ENCODE data around the gene CORO2B.

The CORO2B gene

GRCh38 chr15:68612503-68612902 lies 33.7 kb downstream of the CORO2B start:
- DNase-seq: no peak

DNA sequence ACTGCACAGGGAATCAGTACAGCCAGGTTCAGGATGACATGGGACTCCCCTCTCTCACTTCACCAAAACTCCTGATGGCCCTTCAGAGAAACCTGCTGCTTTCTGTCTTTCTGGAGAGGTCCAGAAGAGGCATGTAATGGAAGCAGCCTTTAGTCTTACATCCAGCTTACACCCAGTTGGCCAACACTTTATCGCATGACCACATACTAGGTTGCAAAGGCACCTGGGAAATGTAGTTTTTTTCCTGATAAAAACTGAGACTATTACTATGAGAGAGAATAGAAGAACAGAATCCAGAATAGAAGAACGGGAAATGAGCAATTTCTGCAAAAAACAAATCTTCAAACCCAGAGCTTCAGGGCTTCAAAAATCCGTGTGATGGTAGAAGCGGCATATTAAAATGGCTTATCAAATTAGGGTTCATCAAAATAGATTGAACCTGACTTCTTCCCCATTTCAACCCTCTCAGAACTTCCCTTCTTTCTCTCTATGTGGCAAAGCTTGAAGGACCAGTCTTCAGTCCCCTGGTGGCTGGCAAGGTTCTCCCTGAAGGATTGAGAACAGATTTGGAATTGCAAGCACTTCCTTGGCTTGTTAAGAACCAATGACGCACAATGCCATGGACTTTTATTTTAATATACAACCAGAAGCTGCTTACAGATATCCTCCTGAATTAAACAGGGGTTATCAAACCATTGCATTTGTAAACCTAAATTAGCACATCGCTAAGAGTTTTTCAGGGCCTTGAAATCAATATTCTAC lies 34.4 kb downstream of the CORO2B start:
- DNase-seq: no peak

- DNase-seq: no peak
Observed at GRCh38 chr15:68614286-68615035, 35.7 kb downstream of the CORO2B start.

GRCh38 chr15:68615301-68615700 lies 36.5 kb downstream of the CORO2B start:
- no peak for DNase-seq

GRCh38 chr15:68615811-68616210 lies 37.0 kb downstream of the CORO2B start:
- DNase-seq: no peak

DNA sequence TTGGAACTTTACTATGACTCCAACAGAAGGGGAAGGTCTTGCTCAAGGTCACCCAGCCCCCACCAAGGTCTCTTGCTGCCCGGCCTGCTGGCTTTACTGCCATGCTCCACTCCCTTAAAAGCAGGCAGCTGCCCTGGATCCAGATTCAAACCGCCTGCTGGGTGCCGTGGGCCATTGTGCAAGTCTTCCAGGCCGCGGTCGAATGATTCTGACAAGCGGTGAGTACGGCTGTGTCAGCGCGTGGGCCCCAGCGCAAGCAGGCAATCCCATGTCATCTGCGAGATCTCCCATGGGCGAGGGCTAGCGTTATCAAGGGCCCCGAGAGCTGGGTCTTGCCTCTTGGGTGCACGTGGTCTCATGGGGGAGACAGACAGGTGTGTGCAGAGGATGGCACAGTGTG lies 37.6 kb downstream of the CORO2B start:
- DNase-seq: no peak

GRCh38 chr15:68617001-68617400 lies 38.2 kb downstream of the CORO2B start:
- no peak for DNase-seq

DNA sequence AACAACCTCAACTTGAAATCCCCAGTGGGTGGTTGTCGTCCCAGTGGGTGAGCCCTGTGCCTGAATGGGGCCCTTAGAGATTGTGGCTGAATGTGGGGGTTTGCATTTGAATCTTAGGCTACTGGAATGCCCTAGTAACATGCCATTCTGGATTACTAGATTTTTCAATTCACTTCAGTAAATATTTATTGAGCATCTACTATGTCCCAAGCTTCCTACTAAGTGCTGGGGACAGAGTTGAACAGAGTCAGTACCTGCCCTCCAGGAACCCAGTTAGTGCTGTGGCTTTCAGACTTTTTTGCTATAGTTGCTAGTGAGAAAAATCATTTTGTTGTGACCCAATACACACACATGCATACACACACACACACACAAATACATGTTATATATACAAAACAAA lies 39.0 kb downstream of the CORO2B start:
- DNase-seq: no peak

DNA sequence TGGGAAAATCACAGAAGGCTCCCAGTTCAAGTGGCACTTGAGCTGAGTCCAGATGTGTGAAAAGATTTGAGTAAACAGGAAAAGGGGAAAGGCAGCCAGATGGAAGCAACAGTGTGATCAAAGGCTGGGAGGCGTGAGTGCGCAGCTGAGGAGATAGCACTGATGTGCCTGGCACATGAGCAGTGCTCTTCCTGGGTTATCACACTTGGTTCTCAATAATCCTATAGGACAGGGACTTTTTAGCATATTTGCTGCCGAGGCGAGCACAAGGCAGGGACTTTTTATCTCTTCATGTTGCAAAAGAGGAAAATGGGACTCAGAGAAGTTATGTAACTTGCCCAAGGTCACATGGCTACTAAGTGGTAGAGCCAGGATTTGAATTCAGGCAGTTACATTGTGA lies 39.6 kb downstream of the CORO2B start:
- no peak for DNase-seq

GRCh38 chr15:68618908-68619698 lies 40.3 kb downstream of the CORO2B start:
- DNase-seq: no peak

GRCh38 chr15:68620721-68621527 lies 42.1 kb downstream of the CORO2B start:
- no peak for DNase-seq

- no peak for DNase-seq
Observed at GRCh38 chr15:68621535-68621934, 42.7 kb downstream of the CORO2B start.

DNA sequence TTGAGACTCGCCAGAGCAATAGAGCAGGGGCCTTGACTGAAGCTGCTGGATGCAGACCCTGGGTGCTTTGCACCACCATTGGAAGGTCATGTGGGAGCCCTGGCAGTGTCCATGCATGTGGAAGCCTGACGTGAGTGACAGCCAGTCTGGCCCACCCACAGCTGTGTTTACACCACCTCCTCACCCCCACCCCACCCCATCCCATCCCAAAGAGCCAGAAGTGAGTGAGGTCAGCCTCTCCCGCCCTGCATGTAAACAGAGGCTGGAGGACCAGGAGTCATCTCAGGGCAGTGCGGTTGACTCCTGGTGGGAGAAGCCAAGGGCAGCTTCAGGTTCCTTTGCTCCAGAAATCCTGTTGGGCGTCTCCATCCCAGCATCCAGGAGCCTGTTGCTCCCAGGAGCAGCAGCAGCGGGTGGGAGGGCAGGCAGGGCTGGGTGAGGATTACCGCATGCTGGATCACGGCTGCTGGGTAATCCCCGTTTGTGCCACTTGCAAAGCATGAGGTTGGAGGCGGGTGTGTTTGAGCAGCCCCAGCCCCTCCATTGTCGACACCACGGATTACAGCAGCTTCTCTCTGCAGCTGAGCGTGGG lies 44.6 kb downstream of the CORO2B start:
- no peak for DNase-seq

DNA sequence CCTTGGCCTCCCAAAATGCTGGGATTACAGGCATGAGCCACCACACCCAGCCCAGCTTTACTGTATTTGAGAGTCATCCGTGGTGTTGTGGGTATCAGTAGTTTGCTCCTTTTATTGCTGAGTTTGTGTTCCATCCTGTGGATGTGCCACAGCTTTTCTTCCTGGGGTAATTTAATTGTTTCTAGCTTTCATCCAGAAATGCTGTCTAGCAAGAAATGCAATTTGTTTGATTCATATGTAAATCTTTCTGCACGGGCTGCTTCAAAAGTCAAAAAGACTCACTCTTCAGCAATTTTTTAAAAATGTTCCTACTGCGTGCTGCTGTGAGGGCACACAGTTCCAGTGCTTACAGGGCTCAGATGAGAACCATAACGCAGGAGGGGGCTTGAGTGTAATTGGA lies 47.1 kb downstream of the CORO2B start:
- DNase-seq: no peak

DNA sequence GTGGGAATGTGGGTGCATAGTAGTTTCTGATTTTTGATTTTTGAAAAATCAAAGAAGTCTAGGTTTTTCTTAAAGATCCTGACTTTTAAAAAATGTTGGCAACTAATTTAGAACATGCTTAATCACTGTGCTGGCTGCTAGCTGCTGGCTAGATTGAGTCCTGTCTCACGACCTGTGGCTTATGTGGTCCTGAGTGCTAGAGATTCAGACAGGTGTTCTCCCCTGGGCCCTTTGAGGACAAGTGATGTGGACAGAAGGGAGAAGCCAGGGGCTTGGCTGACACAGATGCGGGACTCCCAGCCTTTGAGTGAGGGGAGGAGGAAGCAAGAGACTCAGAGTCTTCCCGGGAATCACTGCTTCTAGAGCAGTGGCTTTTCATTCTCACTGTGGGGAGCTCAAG lies 47.5 kb downstream of the CORO2B start:
- no peak for DNase-seq

DNA sequence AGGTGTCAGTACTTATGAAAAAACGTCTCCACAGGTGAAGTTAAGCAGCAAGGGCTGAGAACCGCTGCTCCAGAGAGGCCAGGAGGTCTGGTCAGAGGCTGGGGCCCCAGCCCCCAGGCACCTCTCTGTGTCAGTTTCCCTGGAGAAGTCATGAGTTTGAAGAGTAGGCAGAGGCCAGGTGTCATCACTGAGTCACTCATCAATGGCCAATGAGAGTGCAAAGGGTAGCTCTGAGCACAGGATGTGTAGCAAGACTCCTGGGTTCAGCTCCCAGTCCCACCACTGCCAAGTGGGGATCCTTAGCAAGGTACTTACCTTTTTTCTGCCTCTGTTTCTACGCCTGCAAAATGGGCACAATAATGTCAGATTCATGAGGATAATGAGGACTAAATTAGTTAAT lies 47.9 kb downstream of the CORO2B start:
- no peak for DNase-seq

GRCh38 chr15:68627476-68627875 lies 48.7 kb downstream of the CORO2B start:
- DNase-seq: no peak

- DNase-seq: no peak
Observed at GRCh38 chr15:68627995-68628394, 49.2 kb downstream of the CORO2B start.

- no peak for DNase-seq
Observed at GRCh38 chr15:68629519-68630210, 50.9 kb downstream of the CORO2B start.

GRCh38 chr15:68630211-68630555 lies 51.4 kb downstream of the CORO2B start:
- DNase-seq: no peak

DNA sequence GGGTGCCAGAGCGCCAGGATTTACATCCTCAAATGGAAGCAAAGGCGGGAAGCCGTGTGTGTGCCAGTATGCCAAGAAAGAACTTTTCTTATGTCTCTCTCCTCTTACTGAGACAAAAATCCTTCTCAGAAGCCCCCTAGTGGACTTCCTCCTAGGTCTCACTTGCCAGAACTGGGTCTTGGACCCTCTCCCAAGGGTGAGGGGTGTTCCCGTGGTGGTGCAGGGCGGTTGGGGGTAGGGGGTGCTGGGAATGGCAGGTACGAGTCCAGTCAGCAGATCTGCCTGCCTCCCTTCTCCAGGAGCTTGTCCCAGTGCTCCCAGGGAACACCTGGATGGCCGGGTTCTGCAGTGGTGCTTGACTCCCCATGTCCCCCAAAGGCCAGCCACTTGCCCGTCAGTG lies 52.0 kb downstream of the CORO2B start:
- DNase-seq: no peak

DNA sequence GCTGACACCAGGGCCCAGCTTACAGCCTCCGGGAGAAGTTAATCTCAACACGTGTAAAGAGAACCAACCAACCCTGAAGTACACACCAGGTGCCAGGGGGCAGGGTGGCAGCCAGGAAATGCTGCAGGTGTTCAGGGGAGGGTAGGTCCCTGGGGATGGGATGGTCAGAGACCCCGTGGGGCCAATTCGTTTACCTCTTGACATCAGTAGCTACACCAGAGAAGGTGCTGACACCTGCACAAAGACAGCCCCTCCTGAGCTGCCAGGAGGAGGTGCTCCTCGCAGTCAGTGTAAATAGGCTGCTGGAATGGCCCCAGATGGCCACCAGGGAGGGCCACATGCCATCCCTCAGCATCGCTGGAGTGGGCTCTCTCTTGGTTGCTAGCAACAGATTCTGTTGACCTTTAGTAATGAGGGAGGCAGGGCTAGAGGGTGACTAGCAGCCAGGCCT lies 52.8 kb downstream of the CORO2B start:
- no peak for DNase-seq
